ENCODE data around the gene ALK.
A peak's percentile ranks its signal among the peaks of the same experiment; 100 is the strongest.

Gene ALK

GRCh38 chr2:29241955-29242565 lies 679.3 kb downstream of the ALK start:
- TF ChIP-seq, protein P1, sequence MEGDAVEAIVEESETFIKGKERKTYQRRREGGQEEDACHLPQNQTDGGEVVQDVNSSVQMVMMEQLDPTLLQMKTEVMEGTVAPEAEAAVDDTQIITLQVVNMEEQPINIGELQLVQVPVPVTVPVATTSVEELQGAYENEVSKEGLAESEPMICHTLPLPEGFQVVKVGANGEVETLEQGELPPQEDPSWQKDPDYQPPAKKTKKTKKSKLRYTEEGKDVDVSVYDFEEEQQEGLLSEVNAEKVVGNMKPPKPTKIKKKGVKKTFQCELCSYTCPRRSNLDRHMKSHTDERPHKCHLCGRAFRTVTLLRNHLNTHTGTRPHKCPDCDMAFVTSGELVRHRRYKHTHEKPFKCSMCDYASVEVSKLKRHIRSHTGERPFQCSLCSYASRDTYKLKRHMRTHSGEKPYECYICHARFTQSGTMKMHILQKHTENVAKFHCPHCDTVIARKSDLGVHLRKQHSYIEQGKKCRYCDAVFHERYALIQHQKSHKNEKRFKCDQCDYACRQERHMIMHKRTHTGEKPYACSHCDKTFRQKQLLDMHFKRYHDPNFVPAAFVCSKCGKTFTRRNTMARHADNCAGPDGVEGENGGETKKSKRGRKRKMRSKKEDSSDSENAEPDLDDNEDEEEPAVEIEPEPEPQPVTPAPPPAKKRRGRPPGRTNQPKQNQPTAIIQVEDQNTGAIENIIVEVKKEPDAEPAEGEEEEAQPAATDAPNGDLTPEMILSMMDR (IDR thresholded peaks at IDR 0.05), result no peak

- TF ChIP-seq, protein P1 (IDR thresholded peaks at IDR 0.05), result no peak
Measured at GRCh38 chr2:29241341-29241740, 680.0 kb downstream of the ALK start.

DNA sequence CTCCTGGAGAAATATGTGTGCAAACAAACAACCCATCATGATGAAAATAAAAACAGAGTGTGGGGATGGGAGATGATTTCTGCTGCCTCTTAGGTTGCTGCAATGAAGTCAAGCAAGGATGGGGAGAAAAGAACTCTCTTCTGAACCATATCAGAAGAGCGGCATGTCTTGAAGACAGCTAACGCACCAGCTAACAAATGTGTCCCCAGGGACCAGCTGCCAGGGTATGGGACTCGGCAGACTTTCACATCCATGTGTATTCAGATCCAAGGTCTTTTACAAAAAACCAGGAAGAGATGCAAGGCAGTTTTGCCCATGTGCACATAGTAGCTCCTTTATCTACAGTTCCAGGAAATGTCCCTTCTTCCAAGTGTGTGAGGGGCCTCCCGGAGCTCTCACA lies 680.8 kb downstream of the ALK start:
- TF ChIP-seq, protein P1 (IDR thresholded peaks at IDR 0.05), result no peak

- TF ChIP-seq, protein P1 (IDR thresholded peaks at IDR 0.05), result no peak
Measured at GRCh38 chr2:29239209-29239960, 682.0 kb downstream of the ALK start.

- TF ChIP-seq, protein P1 (IDR thresholded peaks at IDR 0.05), result peak; percentile 58
Measured at GRCh38 chr2:29238497-29238896, 682.9 kb downstream of the ALK start.

DNA sequence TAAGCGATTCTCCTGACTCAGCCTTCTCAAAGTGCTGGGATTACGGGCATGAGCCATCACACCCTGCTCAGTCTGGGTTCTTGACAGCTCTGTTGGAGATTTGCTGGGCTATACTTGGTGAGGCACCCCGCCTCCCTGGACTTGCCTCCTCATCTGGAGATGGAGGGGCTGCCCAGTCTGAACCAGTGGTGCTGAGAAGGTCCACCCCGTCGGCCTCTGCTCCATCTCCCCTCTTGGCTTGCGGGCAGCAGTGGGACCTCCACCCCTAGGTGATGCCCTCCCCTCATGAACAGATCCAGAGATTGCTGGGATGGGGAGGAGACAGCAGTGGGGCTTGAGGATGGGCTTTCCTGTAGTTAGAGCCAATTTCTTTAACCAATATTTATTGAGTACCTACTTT lies 685.3 kb downstream of the ALK start:
- TF ChIP-seq, protein P1 (IDR thresholded peaks at IDR 0.05), result no peak

DNA sequence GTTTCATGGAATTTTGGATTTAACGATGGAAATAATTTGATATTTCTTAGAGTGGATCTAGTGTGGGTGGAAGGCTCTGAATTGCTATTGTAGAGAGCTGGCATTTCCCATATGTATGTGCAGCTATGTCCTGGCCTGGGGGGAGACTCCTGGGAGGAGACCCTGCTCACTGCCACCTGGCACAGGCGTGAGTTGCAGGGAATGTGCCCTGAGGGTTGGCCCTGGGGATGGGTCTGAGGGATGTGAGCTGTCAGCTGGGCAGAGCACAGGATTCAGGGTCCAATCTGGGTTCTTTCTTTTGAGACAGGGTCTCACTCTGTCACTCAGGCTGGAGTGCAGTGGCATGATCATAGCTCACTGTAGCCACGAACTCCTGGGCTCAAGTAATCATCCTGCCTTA lies 686.0 kb downstream of the ALK start:
- TF ChIP-seq, protein P1 (IDR thresholded peaks at IDR 0.05), result no peak

Data from LNCAP (cell line).